GM18508 (cell line): Measurements from ENCODE around the gene DPH7.
"Not testable (repeated sequence)": the region's sequence is repeated elsewhere in the genome, so short reads cannot be mapped to it uniquely, and the experiment has no call there.

Source experiments
- ATAC-seq: cut with Tn5 transposase; IDR thresholded peaks from one replicate; pipeline ENCODE4 v1.9.1; 2021; ENCODE audit warnings: moderate number of reproducible peaks; ENCODE audit not compliant: insufficient read depth, unreplicated experiment

DPH7 gene

GRCh38 chr9:137578518-137579258 lies at the start of gene DPH7:
Gene DPH7, minus strand, starts transcription at chr9:137578925. Its CDS starts 148 bp downstream, at chr9:137578777.
- ATAC-seq, result peak; percentile 57

GRCh38 chr9:137627406-137627805 lies 48.7 kb upstream of the DPH7 start:
- ATAC-seq, result not testable (repeated sequence)

- no peak for ATAC-seq
These were observed 47.7 kb upstream of the DPH7 start for GRCh38 chr9:137626464-137626863.

- ATAC-seq, result not testable (repeated sequence)
These were observed 43.5 kb upstream of the DPH7 start for GRCh38 chr9:137622211-137622610.

- ATAC-seq, result no peak
These were observed 42.5 kb upstream of the DPH7 start for GRCh38 chr9:137621131-137621757.

- ATAC-seq, result no peak
These were observed 41.9 kb upstream of the DPH7 start for GRCh38 chr9:137620581-137620980.

- no peak for ATAC-seq
These were observed 41.3 kb upstream of the DPH7 start for GRCh38 chr9:137620048-137620405.

- ATAC-seq, result no peak
These were observed 40.7 kb upstream of the DPH7 start for GRCh38 chr9:137619240-137620047.

GRCh38 chr9:137618105-137619067 lies 39.7 kb upstream of the DPH7 start, which contains the start of gene EHMT1:
Gene EHMT1, plus strand, starts transcription at chr9:137619005. Its CDS starts 24 bp downstream, at chr9:137619029.
- ATAC-seq, result no peak

GRCh38 chr9:137615387-137615871 lies 36.7 kb upstream of the DPH7 start:
- ATAC-seq, result no peak

- no peak for ATAC-seq
These were observed 36.1 kb upstream of the DPH7 start for GRCh38 chr9:137614631-137615386.

- no peak for ATAC-seq
These were observed 35.2 kb upstream of the DPH7 start for GRCh38 chr9:137613738-137614523.

GRCh38 chr9:137613259-137613658 lies 34.5 kb upstream of the DPH7 start:
- ATAC-seq, result no peak

GRCh38 chr9:137612741-137613142 lies 34.0 kb upstream of the DPH7 start:
- no peak for ATAC-seq

- ATAC-seq, result no peak
These were observed 33.2 kb upstream of the DPH7 start for GRCh38 chr9:137611623-137612609.

GRCh38 chr9:137610944-137611343 lies 32.2 kb upstream of the DPH7 start:
- no peak for ATAC-seq
